K562 (cell line): ENCODE measurements around the gene LRIT1.

ENCODE experiments used
- CREB1 ChIP-seq, 2 experiments: sonication (generic) in 1 of 2; formaldehyde crosslinking in 1 of 2; IDR thresholded peaks; 2 replicates each; pipeline versions ENCODE4 v1.6.1 to v1.8.0; 2012 to 2022; ENCODE audit warnings: inconsistent platforms in 1 of 2, mild to moderate bottlenecking in 1 of 2, missing genetic modification reagents in 1 of 2, moderate library complexity in 1 of 2
- HSF4 ChIP-seq: fragments of 250-450 bp; sonication (Bioruptor Pico); IDR thresholded peaks from 2 replicates; pipeline ENCODE4 v2.1.2; 2022; ENCODE audit warnings: mild to moderate bottlenecking, moderate library complexity, borderline replicate concordance
- KDM4B ChIP-seq, 2 experiments: fragments of 450-650 bp in 1 of 2; sonication (generic) in 1 of 2; IDR thresholded peaks; 2 replicates each; pipeline ENCODE4 v1.6.1; 2016 to 2017; ENCODE audit warnings: borderline replicate concordance in 2 of 2, antibody characterized with exemption in 1 of 2, low read depth in 1 of 2, mild to moderate bottlenecking in 1 of 2
- POLR2A ChIP-seq: fragments of 450-650 bp; conservative IDR thresholded peaks from 2 replicates; pipeline ENCODE4 v1.6.1; 2016
- SP1 ChIP-seq: sonication (generic); formaldehyde crosslinking; IDR thresholded peaks from 2 replicates; pipeline ENCODE4 v1.8.1; 2022; ENCODE audit warnings: mild to moderate bottlenecking, missing genetic modification reagents
- TGIF2 ChIP-seq: sonication (generic); formaldehyde crosslinking; IDR thresholded peaks from 2 replicates; pipeline ENCODE4 v1.8.1; 2022; ENCODE audit warnings: mild to moderate bottlenecking, missing genetic modification reagents, moderate library complexity
- TF ChIP-seq, protein P1 (sequence below), 3 experiments: IDR thresholded peaks in 2 of 3; conservative IDR thresholded peaks in 1 of 3; 2 replicates each; pipeline ENCODE4 v1.5.1; 2011 to 2012; ENCODE audit warnings: low read length in 3 of 3, mild to moderate bottlenecking in 3 of 3, control low read depth in 2 of 3, improper control_type of control experiment in 1 of 3, inconsistent platforms in 1 of 3, low read depth in 1 of 3, mixed read lengths in 1 of 3, moderate library complexity in 1 of 3; ENCODE audit not compliant: insufficient read depth in 2 of 3
- TF ChIP-seq, protein P2 (sequence below): IDR thresholded peaks from 3 replicates; pipeline ENCODE4 v1.6.1; 2011; ENCODE audit warnings: borderline replicate concordance, mild to moderate bottlenecking; ENCODE audit not compliant: insufficient read length, insufficient read depth
- TF ChIP-seq, protein P3 (sequence below): fragments of 450-650 bp; IDR thresholded peaks from 2 replicates; pipeline ENCODE4 v1.6.1; 2016
- TF ChIP-seq, protein P4 (sequence below): fragments of 250-450 bp; sonication (Bioruptor Pico); IDR thresholded peaks from 2 replicates; pipeline ENCODE4 v1.8.0; 2022; ENCODE audit warnings: inconsistent platforms

DNA sequence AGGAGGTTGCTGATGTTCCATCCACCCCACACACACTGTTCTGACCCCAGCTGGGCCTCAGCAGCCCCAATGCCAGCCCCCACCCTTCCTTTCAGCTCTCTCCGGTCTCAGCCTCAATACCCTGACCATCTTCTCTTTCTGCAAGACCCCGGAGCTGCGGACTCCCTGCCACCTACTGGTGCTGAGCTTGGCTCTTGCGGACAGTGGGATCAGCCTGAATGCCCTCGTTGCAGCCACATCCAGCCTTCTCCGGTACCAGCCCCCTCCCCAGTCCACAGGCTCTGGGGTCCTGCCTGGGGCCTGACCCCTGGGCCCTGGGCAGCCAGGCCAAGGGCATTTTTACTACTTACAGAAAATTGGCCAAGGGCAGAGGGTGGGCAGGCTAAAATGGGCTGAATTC, 6.2 kb upstream of the LRIT1 start:
- TF ChIP-seq, protein P1, sequence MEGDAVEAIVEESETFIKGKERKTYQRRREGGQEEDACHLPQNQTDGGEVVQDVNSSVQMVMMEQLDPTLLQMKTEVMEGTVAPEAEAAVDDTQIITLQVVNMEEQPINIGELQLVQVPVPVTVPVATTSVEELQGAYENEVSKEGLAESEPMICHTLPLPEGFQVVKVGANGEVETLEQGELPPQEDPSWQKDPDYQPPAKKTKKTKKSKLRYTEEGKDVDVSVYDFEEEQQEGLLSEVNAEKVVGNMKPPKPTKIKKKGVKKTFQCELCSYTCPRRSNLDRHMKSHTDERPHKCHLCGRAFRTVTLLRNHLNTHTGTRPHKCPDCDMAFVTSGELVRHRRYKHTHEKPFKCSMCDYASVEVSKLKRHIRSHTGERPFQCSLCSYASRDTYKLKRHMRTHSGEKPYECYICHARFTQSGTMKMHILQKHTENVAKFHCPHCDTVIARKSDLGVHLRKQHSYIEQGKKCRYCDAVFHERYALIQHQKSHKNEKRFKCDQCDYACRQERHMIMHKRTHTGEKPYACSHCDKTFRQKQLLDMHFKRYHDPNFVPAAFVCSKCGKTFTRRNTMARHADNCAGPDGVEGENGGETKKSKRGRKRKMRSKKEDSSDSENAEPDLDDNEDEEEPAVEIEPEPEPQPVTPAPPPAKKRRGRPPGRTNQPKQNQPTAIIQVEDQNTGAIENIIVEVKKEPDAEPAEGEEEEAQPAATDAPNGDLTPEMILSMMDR (IDR thresholded peaks at IDR 0.05 in 2 of 3, conservative IDR thresholded peaks at IDR 0.05 in 1 of 3; ENCODE audit: insufficient read depth in 2 of 3, low read depth in 1 of 3, low read length in 3 of 3): no peak
- no peak for TF ChIP-seq TGIF2 (CRISPR knock-in tag)
- TF ChIP-seq, protein P2, sequence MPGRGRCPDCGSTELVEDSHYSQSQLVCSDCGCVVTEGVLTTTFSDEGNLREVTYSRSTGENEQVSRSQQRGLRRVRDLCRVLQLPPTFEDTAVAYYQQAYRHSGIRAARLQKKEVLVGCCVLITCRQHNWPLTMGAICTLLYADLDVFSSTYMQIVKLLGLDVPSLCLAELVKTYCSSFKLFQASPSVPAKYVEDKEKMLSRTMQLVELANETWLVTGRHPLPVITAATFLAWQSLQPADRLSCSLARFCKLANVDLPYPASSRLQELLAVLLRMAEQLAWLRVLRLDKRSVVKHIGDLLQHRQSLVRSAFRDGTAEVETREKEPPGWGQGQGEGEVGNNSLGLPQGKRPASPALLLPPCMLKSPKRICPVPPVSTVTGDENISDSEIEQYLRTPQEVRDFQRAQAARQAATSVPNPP: no peak
- TF ChIP-seq SP1 (CRISPR knock-in tag): no peak
- TF ChIP-seq HSF4 (CRISPR knock-in tag): no peak
- no peak for TF ChIP-seq CREB1 (IDR thresholded peaks at IDR 0.05)
- TF ChIP-seq CREB1 (CRISPR knock-in tag; IDR thresholded peaks at IDR 0.05): no peak
- TF ChIP-seq, protein P3, sequence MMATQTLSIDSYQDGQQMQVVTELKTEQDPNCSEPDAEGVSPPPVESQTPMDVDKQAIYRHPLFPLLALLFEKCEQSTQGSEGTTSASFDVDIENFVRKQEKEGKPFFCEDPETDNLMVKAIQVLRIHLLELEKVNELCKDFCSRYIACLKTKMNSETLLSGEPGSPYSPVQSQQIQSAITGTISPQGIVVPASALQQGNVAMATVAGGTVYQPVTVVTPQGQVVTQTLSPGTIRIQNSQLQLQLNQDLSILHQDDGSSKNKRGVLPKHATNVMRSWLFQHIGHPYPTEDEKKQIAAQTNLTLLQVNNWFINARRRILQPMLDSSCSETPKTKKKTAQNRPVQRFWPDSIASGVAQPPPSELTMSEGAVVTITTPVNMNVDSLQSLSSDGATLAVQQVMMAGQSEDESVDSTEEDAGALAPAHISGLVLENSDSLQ: no peak
- TF ChIP-seq, protein P4, sequence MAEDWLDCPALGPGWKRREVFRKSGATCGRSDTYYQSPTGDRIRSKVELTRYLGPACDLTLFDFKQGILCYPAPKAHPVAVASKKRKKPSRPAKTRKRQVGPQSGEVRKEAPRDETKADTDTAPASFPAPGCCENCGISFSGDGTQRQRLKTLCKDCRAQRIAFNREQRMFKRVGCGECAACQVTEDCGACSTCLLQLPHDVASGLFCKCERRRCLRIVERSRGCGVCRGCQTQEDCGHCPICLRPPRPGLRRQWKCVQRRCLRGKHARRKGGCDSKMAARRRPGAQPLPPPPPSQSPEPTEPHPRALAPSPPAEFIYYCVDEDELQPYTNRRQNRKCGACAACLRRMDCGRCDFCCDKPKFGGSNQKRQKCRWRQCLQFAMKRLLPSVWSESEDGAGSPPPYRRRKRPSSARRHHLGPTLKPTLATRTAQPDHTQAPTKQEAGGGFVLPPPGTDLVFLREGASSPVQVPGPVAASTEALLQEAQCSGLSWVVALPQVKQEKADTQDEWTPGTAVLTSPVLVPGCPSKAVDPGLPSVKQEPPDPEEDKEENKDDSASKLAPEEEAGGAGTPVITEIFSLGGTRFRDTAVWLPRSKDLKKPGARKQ (CRISPR knock-in tag): no peak
- TF ChIP-seq POLR2A: no peak
- TF ChIP-seq KDM4B (IDR thresholded peaks at IDR 0.05; ENCODE audit: borderline replicate concordance in 2 of 2, low read depth in 1 of 2): no peak
